Measurements from ENCODE around the gene THAP4.

- no peak for TF ChIP-seq CTCF (IDR thresholded peaks at IDR 0.05)
- TF ChIP-seq POLR2A (IDR thresholded peaks at IDR 0.05) = no peak
Measured at GRCh38 chr2:241547781-241548450, 89.0 kb downstream of the THAP4 start.

All from breast epithelium (tissue), 3 donors.